ENCODE data around the gene ALDOA. TPM values are rescaled to one million over a fixed set of nuclear protein-coding genes. Genes with fewer than 3 reads are reported as not detected.

Gene ALDOA
- total RNA-seq, 1 donor from 2014 or later, result 4,126 TPM

DNA sequence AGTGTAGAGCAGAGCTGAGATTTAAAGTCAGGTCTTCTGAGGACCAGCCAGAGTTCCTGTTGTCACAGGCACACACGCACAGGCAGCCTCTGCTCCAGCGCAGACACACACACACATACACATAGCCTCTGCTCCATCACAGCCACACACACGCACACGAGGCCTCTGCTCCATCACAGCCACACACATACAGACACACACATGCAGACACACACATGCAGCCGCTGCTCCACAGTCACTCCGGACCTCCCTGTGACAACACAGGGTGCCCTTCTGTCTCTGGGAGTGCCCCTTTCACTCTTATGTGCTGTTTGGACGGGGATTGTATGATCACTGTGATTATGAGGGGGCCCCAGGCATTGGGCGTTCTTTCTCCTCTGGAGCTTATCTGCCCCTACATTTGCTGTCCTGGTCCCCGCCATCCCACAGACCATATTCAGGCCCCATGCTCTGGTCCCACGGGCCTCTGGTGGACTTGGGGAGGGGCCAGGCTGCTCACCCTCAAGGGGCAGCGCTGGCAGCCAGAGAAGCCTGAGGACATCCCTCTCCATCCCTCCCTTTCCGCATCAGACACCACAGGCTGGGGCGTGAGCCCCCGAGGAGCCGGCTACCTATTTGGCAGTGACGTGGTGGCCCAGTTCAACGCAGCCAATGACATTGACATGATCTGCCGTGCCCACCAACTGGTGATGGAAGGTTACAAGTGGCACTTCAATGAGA lies 18.7 kb downstream of the ALDOA start:
- no peak for DNase-seq (ENCODE audit: missing footprints)
- intact Hi-C loops (cut with DNase I), result no loop called here
- no peak for ATAC-seq

DNA sequence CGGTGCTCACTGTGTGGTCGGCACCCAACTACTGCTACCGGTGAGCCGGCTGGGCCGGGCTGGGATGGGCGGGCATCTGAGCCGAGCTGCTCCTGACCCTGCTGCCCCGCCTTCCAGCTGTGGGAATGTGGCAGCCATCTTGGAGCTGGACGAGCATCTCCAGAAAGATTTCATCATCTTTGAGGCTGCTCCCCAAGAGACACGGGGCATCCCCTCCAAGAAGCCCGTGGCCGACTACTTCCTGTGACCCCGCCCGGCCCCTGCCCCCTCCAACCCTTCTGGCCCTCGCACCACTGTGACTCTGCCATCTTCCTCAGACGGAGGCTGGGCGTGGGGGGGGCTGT lies 19.2 kb downstream of the ALDOA start:
- intact Hi-C loops (cut with DNase I), result no loop called here
- DNase-seq (ENCODE audit: missing footprints) (no peak), ATAC-seq (peak; percentile 75)

DNA sequence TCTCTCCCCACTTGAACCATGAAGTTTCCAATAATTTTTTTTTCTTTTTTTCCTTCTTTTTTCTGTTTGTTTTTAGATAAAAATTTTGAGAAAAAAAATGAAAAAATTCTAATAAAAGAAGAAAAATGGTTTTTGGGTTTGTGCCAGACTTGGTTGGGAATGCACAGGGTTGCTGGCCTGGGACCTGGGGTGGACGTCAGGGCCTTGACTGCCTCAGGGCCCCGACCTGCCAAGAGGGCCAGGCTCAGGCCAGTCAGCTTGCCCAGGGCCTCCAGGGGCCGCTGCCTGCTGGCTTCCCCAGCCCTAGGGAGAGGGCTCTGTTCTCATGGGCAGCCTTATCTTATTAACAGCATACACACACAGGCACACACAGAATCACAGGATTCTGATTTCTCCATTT lies 19.7 kb downstream of the ALDOA start:
- DNase-seq (ENCODE audit: missing footprints) (no peak), ATAC-seq (peak; percentile 45)
- intact Hi-C loops (cut with DNase I), result no loop called here

DNA sequence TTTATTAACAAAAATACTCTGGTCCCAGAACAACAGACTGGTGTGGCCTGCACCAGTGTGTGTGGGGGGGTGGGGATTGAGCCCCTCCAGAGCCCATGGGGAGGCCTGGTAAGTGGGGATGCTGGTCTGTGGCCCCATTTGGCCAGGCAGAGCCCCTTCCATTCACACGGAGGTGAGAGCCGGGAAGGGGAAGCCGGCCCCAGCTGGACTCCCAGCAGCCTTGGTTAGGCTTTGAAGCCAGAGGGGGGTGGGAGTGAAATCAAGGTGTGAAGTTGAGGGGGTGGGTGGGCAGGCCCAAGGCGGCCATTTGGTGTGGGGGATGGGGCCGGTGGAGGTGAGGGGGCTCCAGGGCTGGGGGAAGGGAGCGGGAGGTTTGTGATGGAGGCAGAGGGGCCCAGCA lies 20.3 kb downstream of the ALDOA start:
- intact Hi-C loops (cut with DNase I), result no loop called here
- ATAC-seq (no peak), DNase-seq (ENCODE audit: missing footprints) (no peak)

DNA sequence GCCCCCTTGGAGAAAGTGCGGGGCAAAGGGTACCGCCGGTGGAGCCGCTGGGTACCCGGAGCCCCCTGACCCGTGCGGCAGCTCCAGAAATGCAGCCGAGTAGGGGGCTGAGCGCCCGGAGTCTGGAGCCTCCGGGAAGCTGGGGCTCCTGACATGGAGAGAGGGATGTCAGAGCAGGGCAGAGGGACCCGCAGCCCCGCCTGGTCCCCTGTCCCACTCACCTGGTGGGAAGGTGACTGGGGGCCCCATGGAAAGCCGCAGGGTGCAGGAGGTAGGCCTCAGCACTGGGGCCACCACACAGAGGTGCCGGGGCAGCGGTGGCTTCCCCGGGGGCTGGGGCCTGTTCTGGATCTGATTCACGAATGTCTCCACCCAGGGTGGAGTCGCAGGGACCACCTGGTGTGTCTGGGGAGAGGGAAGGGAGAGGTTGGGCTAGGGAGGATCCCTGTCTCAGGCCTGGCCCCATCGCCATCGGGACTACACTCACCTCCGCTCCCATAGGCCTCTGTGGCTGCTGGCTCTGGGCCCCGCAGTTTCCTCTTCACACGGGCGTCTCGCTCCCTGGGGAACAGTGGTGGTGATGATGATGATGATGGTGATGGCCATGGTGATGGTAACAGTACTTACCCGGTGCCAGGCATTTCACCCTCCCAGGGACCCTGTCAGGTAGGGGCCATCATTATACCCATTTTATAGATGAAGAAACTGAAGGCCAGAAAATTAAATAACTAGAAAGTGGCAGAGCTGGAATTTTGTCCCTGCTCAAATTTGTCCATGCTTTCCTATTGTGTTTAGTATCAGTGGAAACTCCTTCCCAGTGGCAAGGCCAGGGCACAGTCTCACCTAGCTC lies 21.0 kb downstream of the ALDOA start:
- DNase-seq (ENCODE audit: missing footprints) (no peak), ATAC-seq (no peak)

DNA sequence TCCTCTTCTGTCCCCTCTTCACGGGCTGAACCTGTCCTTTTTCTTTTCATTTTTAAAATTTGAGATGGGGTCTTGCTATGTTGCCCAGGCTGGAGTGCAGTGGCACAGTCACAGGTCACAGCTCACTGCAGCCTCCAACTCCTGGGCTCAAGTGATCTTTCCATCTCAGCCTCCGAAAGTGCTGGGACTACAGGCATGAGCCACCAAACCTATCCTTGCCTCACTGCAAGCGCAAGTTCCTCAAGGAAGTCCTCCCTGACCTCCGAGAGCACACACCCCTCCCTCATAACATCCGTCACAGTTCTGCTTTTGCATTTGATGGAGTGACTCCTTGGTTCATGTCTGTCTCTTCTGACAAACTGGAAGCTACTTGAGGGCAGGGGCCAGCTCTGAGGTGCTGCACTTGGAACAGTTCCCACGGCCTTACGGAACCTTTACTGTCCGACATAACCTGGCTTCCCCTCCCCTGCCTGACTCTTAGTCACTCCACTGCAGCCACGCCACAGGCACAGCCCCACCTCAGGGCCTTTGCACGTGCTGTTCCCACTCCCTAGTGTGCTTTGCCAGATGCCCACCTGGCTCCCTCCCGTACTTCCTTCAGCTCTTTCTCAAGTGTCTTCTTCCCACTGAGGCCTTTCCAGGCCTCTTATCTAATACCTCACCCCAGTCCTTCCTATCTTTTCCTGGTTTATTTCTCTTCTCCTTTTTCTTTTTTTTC lies 21.8 kb downstream of the ALDOA start:
- DNase-seq (ENCODE audit: missing footprints), result no peak
- intact Hi-C loops (cut with DNase I), result no loop called here
- no peak for ATAC-seq

More for the DNA sequence above, 21.0 kb downstream of the ALDOA start:
- intact Hi-C loops (cut with DNase I), result no loop called here

DNA sequence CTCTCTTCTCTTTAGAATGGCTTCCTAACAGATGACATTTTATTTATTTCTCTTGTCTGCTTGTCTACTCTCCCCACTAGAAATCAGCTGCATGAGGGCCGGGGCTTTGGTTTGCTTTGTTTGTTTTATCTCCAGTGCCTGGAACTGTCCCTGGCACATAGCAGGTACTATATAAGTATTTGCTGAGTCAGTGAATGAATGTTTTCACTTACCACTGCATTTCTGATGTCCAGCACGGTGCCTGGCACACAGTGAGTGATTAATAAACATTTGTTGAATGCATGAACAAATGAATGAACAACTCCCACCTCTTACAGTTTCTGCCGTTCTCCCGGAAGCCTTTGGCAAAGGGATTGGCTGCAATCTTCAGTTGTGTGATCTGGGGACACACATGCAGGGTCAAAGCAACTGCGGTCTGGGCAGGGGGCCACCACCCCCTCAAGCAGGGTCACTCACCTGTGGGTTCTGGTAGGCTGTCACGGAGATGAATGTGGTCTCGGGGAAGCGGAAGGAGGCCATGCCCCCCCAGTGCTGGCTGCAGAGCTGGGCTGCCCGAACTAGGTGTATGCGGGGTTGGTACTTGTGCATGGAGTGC lies 22.8 kb downstream of the ALDOA start:
- no peak for DNase-seq (ENCODE audit: missing footprints)
- intact Hi-C loops (cut with DNase I), result no loop called here
- no peak for ATAC-seq

DNA sequence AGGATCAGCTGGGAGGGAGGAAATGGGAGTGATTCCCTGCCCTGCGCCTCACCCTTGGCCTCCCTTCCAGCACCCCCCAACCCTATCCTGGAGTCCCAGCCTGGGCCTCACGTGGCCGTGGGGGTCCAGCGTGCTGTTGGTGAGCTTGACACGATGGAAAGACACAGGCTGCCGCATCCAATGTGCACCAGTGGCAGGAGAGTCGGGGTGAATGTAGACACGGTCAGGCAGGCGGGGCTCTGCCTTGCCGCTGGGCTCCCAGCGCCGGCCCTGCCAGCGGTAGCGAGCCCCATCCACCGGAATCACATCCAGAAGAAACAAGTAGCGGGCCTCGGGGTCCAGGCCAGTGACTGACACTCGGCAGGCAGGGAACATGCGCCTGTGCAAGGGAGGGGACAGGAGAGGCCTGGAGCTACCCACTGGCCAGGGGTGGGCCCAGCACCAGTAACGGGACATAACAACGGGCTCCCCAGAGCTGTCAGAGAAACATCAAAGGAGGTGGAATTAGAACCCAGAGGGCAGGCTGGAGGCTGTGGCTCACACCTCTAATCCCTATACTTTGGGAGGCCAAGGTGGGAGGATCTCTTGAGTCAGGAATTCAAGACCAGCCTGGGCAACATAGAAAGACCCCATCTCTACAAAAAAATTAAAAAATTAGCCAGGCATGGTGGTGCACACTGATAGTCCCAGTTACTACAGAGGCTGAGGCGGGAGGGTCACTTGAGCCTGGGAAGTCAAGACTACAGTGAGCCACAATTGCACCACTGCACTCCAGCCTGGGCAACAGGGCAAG lies 23.5 kb downstream of the ALDOA start:
- no peak for DNase-seq (ENCODE audit: missing footprints)
- no peak for ATAC-seq
- intact Hi-C loops (cut with DNase I), result no loop called here

DNA sequence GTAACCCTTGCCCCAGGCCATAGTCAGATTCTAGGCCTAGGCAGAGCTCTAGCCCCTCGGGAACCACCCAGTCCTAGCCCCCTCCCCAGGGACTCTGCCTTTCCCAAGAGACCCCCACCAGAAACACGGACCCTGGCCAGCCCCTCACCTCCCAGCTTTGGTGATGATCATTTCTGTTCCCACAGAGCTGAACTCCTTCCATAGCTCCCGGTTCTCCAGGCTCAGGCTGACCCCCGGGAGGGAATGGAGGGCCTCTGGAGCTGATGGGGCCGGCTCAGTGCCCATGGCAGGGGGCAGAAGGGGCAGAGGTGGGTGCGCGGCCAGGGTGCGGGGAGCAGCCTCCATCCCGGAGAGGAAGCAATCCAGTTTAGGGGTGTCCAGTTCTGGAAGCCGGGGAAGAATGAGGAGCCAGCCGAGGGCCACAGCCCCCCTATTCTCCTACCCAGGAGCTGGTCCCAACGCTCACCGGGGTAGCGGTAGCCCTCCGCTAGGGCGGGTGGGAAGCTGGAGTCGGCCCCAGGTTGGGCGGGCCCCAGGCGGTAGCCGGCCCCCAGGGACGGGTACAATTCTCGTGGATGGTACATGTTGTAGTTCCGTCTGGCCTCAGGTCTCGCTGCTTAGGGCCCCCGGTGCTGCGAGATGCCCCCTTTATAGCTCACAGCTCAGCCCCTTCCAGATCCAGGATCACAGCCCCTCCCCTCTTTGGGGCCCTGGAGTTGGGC lies 25.2 kb downstream of the ALDOA start:
- intact Hi-C loops (cut with DNase I), result loop anchor here (2.0 kb wide), 1 partner anchor 14 kb away; no protein-coding TSS in a partner anchor
- no peak for DNase-seq (ENCODE audit: missing footprints)
- no peak for ATAC-seq

DNA sequence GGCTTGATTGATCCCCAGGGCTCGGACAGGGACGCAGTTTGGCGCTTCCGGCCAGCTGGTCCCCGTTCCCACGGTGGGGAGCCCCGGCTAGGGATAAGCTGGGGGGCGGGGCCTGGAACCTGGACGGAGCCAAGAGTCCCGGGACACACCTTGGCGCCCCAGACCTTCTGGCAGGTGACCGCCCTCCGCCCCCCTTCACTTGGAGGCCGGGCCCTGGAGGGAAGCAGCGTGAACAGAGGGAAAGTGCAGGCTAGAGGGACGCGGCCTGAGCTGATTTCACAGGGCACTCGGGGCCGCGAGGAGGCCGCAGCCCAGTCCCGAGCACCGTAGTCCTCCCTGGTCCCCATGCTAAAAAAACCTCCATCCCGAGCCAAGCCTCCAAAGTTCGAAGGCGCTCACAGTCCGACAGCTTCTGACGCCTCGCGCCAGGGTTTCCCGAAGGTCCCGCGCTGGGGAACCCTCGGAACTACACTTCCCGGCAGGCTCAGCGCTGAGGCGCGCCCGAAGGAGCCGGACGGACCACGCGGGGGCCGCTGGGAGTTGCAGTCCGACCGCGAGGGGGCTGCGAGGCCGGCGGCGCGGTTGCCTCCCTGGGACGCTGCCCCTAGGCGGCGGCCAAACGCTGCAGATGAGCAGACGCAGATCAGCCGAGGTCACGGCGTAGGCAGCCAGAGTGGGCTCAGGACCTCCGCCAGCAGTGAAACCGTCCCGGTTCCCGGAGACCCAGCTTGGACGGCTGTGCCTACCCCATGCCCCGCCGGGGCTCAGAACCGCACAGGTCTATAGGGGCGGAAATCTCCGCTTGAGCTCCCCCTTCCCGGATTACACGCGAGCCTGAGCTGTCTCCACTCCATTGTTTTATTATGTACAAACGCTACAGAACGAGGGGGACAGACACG lies 26.2 kb downstream of the ALDOA start, which contains the start of gene TBX6:
TSS of gene TBX6 (minus strand) at position 451 of the 899 bp plus-strand sequence. CDS start 731 bp downstream, outside the sequence.
- intact Hi-C loops (cut with DNase I), result loop anchor here (2.0 kb wide), 1 partner anchor 15 kb away; no protein-coding TSS in a partner anchor
- DNase-seq (ENCODE audit: missing footprints), result peak; percentile 97
- ATAC-seq, result peak; percentile 93

DNA sequence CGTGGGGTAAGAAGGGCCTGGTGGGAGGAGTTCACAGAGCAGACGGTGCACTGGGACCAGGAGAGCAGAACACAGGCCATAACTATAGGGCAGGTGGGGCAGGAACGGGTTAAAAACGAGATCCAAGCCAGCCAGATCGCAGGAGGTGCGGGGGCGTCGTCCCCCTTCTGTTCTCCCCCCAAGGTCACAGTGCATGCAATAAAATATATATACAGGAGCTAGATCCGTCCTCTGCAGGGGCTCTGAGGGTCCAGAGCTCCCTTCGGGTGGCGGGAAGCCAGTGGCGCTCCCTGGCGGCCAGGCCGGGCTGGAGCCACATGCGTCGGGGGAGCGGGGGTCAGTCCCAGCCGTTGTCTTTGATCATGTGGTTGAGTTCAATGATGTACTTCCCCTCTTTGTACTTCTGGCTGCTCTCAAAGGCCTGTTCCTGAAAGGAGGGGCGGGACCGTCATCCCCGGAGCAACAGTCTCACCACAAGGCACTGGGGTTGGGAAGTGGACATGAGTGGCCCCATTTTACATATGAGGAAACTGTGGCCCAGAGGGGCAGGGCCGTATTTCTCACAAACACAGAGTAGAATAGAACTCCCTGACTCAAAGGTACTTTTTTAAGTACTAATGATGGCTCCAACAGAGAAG lies 26.9 kb downstream of the ALDOA start:
- intact Hi-C loops (cut with DNase I), result no loop called here
- DNase-seq (ENCODE audit: missing footprints) (peak; percentile 91), ATAC-seq (peak; percentile 52)

DNA sequence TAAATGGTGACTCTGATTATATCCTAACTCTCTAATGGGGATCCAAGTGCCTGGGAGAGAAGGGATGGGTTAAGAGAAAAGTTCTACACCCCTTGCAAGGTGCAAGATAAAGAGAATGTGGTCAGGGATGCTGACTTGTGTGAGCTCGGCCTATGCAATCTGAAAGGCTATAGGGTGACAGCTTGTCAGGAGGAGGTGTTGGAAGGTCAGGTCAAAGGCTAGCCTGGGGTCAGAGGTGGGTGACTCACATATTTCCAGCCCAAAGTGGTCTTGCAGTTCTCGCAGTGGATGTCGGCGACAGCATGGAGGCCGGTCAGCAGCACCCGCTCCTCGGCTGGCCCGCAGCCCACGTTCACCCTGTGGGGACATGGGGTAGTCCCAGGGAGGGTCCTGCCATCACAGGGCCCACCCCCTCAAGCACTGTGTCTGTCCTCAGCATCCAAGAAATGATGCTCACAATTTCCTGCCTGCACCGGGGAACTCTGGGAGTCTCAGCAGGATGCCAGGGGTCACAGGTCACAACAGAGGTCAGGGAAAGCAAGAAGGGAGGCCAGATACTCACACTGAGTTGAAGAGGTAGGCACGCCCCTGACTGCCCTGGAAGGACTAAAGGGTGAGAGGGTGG lies 29.1 kb downstream of the ALDOA start:
- no peak for ATAC-seq
- intact Hi-C loops (cut with DNase I), result loop anchor here (5.0 kb wide), 1 partner anchor 313 kb away; the partner anchor contains the start of gene ZNF771
- no peak for DNase-seq (ENCODE audit: missing footprints)

DNA sequence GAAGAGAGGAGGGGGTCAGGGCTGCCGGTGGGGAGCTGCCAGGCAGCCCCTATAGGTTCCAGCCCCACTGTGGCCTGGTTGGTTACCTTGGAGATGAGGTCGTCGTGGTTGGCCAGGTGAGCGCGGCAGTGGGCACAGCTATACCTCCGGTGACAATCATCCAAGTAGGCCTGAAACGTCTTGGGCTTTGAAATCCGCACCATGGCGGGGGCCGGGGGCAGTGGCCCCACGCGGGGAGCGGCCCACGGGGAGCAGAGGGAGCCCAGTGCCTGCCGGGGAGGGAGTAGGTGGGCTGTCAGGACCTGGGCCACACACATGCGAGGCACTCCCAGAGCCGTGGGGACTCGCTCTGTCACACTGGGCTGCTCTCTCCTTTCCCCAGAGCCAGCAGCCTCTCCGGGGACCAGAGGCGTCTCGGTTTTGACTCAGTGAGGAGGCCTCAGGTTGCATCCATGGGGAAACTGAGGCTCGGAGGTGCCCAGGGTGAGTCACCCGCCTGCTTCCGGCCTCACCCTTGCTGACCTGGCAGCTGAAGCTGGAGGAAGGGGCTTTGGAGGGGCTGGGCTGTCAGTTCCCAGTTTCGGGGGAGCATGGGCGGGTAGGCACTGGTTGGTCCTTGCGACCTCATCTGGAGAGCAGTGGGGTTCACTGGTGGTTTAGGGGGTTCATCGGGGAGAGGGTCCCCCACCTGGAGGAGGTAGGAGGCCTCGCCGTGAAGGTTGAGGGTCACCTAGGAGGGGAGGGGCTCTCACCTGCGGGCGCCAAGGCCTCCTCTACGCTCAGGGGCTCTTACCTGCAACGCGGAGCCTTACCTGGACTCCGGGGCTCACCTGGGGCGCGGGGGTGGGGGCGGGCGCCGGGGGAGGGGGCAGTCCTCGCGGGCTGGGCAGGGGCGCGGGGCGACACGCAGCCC lies 29.9 kb downstream of the ALDOA start:
- no peak for DNase-seq (ENCODE audit: missing footprints)
- intact Hi-C loops (cut with DNase I), result loop anchor here (1.0 to 5.0 kb wide), 2 partner anchors 28 to 312 kb away; partner anchors contain the start of genes MAPK3 and ZNF771

DNA sequence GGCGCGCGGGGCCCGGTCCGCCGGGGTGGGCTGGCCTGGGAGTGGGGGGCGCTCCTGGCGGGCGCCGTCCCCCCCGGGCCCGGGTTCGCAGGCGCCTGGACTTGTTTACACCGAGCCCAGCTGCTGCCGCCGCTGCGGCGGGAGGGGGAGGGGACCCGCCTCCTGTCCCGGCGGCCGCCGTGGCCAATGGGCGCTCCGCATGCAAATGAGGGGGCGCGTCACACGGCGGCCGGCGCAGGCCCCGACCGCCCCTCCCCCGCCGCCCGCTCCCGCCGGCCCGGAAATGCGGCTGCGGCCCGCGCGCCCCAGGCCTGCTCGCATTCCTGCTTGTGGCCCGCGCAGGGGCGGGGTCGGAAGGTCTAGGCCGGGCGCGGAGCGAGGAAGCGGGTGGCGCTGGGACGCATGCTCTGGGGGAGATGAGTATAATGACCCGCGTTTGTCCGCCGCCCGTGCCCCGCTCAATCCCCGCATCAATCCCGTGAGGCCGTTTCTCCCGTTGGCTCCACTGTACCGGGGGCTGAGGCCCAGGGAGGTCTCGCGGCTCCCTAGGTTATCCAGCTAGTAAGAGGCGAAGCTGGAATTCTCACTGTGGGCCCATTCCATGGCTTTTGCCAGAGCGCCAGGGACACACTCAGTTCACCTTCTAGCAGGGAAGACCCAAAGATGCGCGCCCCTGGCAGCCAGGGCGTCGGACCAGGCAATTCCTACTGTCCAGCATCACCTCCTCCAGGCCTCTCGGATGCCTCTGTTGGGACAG lies 30.7 kb downstream of the ALDOA start, which contains the start of gene YPEL3:
TSS of gene YPEL3 (minus strand) at position 109 of the 757 bp plus-strand sequence. CDS start 731 bp downstream, outside the sequence.
- ATAC-seq, result peak; percentile 78
- peak; percentile 98 for DNase-seq (ENCODE audit: missing footprints)
- intact Hi-C loops (cut with DNase I), result loop anchor here (1.0 to 5.0 kb wide), 2 partner anchors 27 to 311 kb away; partner anchors contain the start of genes MAPK3 and ZNF771

More for the DNA sequence above, 29.9 kb downstream of the ALDOA start:
- no peak for ATAC-seq
